Measurements from ENCODE around the gene GAK.

Gene GAK

DNA sequence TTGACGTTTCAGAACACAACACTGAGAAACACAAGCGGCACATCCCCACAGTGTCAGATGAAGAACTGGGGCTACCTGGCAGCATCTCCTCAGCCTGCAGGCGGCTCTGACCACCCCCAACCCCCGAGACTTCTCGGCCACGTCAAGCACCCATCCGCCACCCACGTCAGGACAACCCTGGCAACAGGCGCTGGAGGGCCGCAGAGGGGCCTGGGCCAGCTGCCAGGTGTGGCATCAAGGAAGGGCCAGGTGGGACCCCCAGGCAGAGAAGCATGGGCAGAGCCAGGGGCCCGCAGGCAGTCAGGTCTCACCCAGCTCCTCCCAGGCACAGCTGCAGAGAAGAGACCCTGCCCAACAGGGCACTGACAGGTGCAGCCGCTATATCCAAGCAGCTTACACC lies 22.3 kb downstream of the GAK start:
- no peak for TF ChIP-seq CTCF (IDR thresholded peaks at IDR 0.05; ENCODE audit: insufficient read depth, low read length, poor library complexity, severe bottlenecking)
- no peak for TF ChIP-seq EZH2phosphoT487 (conservative IDR thresholded peaks at IDR 0.05; ENCODE audit: low read length)
- Histone ChIP-seq H2AFZ (ENCODE audit: low read depth, low read length, severe bottlenecking) (no peak overlapping the region), H3F3A (ENCODE audit: insufficient read depth) (no peaks in the 10 kb centered on the region), H3K79me2 (ENCODE audit: insufficient read depth, low read length) (peaks cover 15% of the 10 kb centered on the region), H3K9me3 (ENCODE audit: insufficient read depth, low read length) (no peaks in the 10 kb centered on the region), H3K9me2 (replicated peaks; ENCODE audit: insufficient read depth, low read length) (no peaks in the 10 kb centered on the region), H3K4me2 (ENCODE audit: low read depth, low read length, poor library complexity, severe bottlenecking) (no peak overlapping the region), H4K20me1 (ENCODE audit: low read depth, low read length) (no peaks in the 10 kb centered on the region), H3K9ac (ENCODE audit: low read length) (no peak overlapping the region), H3K36me3 (ENCODE audit: low read length) (no peaks in the 10 kb centered on the region), H3K4me3 (ENCODE audit: insufficient read depth, low read length, poor library complexity, severe bottlenecking) (no peak overlapping the region), H3K27ac (ENCODE audit: low read depth, low read length) (no peak overlapping the region), H3K27me3 (ENCODE audit: low read length) (no peaks in the 10 kb centered on the region)

DNA sequence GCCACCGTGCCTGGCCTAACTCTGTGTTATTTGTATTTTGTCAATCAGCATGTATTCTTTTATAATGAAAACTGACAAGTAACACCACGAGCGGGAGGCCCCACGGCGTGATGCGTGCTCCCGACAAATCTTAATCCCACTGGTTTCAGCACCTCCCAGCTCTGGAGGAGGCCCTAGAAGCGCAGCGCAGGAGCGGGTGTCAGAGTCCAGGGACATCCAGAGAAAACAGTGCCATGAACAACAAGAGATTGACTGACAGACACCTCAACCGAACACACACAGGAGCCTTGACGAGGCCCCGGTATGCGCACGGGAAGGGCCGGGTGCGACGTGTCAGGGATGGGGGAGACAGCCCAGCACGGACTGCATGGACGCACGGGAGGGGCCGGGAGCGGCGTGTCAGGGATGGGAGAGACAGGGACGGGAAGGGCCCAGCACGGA lies 23.0 kb downstream of the GAK start:
- no peaks in the 10 kb centered on the region for H3K27me3 ChIP-seq (ENCODE audit: low read length)
- H3K4me2 ChIP-seq (ENCODE audit: low read depth, low read length, poor library complexity, severe bottlenecking) = no peak overlapping the region
- no peaks in the 10 kb centered on the region for H3K36me3 ChIP-seq (ENCODE audit: low read length)
- H3K4me3 ChIP-seq (ENCODE audit: insufficient read depth, low read length, poor library complexity, severe bottlenecking) = no peak overlapping the region
- no peaks in the 10 kb centered on the region for H3K9me2 ChIP-seq (replicated peaks; ENCODE audit: insufficient read depth, low read length)
- TF ChIP-seq EZH2phosphoT487 (conservative IDR thresholded peaks at IDR 0.05; ENCODE audit: low read length) = no peak
- TF ChIP-seq CTCF (IDR thresholded peaks at IDR 0.05; ENCODE audit: insufficient read depth, low read length, poor library complexity, severe bottlenecking) = no peak
- no peaks in the 10 kb centered on the region for H4K20me1 ChIP-seq (ENCODE audit: low read depth, low read length)
- H3F3A ChIP-seq (ENCODE audit: insufficient read depth) = no peaks in the 10 kb centered on the region
- no peak overlapping the region for H2AFZ ChIP-seq (ENCODE audit: low read depth, low read length, severe bottlenecking)
- H3K27ac ChIP-seq (ENCODE audit: low read depth, low read length) = no peak overlapping the region
- no peaks in the 10 kb centered on the region for H3K9me3 ChIP-seq (ENCODE audit: insufficient read depth, low read length)
- H3K9ac ChIP-seq (ENCODE audit: low read length) = no peak overlapping the region
- peaks cover 9% of the 10 kb centered on the region; the same call in 1 of the 2 replicates for H3K79me2 ChIP-seq (ENCODE audit: insufficient read depth, low read length)

DNA sequence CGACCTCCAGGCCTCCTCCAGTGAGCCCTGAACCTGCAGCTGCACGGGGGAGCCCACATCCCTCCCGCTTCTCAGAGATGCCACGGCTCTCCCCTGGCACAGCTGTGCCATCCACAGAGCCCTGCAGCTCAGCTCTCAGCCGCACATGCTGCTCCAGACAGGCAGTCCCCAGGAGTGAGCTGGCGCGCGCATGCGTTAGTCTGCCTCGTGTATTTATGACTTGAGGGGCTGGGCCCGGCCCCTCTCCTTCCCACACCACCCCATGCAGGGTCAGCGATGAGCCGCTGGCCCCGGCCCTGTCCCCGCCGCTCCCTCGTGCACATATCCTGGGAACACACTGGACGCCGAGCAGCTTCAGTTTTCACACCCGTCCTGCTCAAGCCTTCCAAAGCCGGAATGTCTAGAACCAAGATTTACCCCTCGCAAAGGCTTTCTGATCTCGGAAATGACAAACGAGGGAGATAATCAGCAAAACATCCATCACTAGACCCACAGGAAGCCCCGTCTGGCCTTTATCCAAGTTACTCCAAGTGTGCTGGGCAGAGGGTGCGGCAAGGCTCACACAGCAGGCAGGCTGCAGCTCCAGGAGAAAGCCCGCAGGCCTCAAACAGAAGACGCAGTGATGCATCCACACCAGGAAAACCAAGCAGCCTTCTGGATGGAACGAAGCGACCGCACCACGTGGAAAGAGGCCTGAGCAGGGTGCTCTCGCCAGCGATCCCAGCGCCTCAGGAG lies 24.3 kb downstream of the GAK start:
- H3K36me3 ChIP-seq (ENCODE audit: low read length) = no peaks in the 10 kb centered on the region
- no peaks in the 10 kb centered on the region for H3F3A ChIP-seq (ENCODE audit: insufficient read depth)
- no peak overlapping the region for H3K4me2 ChIP-seq (ENCODE audit: low read depth, low read length, poor library complexity, severe bottlenecking)
- no peaks in the 10 kb centered on the region for H3K27me3 ChIP-seq (ENCODE audit: low read length)
- TF ChIP-seq EZH2phosphoT487 (conservative IDR thresholded peaks at IDR 0.05; ENCODE audit: low read length) (no peak), CTCF (IDR thresholded peaks at IDR 0.05; ENCODE audit: insufficient read depth, low read length, poor library complexity, severe bottlenecking) (no peak)
- H3K9ac ChIP-seq (ENCODE audit: low read length) = no peak overlapping the region
- no peak overlapping the region for H2AFZ ChIP-seq (ENCODE audit: low read depth, low read length, severe bottlenecking)
- no peak overlapping the region for H3K27ac ChIP-seq (ENCODE audit: low read depth, low read length)
- H3K9me3 ChIP-seq (ENCODE audit: insufficient read depth, low read length) = no peaks in the 10 kb centered on the region
- H4K20me1 ChIP-seq (ENCODE audit: low read depth, low read length) = no peaks in the 10 kb centered on the region
- peaks cover 9% of the 10 kb centered on the region; the same call in 1 of the 2 replicates for H3K79me2 ChIP-seq (ENCODE audit: insufficient read depth, low read length)
- no peak overlapping the region for H3K4me3 ChIP-seq (ENCODE audit: insufficient read depth, low read length, poor library complexity, severe bottlenecking)
- H3K9me2 ChIP-seq (replicated peaks; ENCODE audit: insufficient read depth, low read length) = no peaks in the 10 kb centered on the region

Measured in SU-DHL-6 (cell line).